GM18499 (cell line): ENCODE results near the gene SYNPO2.
A peak's percentile ranks its signal among the peaks of the same experiment; 100 is the strongest.
"Not testable (repeated sequence)": the region's sequence is repeated elsewhere in the genome, so short reads cannot be mapped to it uniquely, and the experiment has no call there.

Experiments used
- ATAC-seq: cut with Tn5 transposase; IDR thresholded peaks from one replicate; pipeline ENCODE4 v1.9.1; 2021; ENCODE audit warnings: moderate number of reproducible peaks; ENCODE audit not compliant: insufficient read depth, unreplicated experiment

The SYNPO2 gene

GRCh38 chr4:119026662-119027444 lies 138.2 kb downstream of the SYNPO2 start:
- ATAC-seq = no peak

DNA sequence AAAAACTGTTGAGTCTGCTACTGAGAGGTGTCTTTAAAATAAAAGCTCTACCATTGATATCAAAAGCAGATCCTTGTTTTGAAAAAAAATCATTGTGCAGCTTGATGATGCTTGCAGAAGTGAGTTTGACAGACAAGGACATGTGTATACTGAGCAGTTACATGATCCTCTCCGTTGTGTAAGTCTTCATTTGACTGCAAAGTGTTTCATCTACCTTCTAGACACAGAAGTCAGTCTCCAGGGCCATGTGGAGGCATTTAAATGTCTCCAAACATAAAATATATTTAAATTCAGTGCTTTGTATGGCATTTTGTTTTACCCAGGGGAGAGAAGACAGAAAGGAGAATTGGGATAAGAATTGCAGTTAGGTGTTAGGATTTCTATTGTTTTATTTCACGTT lies 139.2 kb downstream of the SYNPO2 start:
- ATAC-seq = no peak

- ATAC-seq = no peak
Observed at GRCh38 chr4:119028296-119028695, 139.6 kb downstream of the SYNPO2 start.

DNA sequence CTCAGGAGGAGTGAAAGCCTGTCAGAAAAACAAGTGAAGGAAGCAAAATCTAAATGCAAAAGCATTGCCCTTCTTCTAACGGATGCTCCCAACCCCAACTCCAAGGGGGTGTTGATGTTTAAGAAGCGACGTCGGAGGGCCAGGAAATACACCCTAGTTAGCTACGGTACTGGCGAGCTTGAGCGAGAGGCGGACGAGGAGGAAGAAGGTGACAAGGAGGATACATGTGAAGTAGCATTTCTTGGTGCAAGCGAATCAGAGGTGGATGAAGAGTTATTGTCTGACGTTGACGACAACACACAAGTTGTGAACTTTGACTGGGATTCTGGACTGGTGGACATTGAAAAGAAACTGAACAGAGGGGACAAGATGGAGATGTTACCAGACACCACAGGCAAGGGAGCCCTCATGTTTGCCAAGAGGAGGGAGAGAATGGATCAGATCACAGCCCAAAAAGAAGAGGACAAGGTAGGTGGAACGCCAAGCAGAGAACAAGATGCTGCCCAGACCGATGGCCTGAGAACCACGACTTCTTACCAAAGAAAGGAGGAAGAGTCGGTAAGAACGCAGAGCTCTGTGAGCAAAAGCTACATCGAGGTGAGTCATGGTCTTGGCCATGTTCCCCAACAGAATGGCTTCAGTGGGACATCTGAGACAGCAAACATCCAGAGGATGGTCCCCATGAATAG lies 141.3 kb downstream of the SYNPO2 start:
- ATAC-seq = no peak

DNA sequence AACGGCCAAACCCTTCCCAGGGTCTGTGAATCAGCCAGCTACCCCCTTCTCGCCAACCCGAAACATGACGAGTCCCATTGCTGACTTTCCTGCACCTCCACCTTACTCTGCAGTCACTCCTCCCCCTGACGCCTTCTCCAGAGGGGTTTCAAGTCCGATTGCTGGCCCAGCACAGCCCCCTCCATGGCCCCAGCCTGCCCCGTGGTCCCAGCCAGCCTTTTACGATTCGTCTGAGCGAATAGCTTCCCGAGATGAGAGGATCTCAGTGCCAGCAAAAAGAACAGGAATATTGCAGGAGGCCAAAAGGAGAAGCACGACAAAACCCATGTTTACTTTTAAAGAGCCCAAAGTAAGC lies 141.9 kb downstream of the SYNPO2 start:
- no peak for ATAC-seq

DNA sequence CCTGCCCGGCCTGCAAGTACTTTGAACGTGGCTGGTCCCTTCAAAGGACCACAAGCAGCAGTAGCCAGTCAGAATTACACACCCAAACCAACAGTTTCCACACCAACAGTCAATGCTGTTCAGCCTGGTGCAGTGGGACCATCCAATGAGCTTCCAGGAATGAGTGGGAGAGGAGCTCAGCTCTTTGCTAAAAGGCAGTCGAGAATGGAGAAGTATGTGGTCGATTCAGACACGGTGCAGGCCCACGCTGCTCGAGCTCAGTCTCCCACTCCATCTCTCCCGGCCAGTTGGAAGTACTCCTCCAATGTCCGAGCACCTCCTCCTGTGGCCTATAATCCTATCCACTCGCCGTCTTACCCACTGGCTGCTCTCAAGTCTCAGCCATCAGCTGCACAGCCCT lies 142.6 kb downstream of the SYNPO2 start:
- ATAC-seq = no peak

DNA sequence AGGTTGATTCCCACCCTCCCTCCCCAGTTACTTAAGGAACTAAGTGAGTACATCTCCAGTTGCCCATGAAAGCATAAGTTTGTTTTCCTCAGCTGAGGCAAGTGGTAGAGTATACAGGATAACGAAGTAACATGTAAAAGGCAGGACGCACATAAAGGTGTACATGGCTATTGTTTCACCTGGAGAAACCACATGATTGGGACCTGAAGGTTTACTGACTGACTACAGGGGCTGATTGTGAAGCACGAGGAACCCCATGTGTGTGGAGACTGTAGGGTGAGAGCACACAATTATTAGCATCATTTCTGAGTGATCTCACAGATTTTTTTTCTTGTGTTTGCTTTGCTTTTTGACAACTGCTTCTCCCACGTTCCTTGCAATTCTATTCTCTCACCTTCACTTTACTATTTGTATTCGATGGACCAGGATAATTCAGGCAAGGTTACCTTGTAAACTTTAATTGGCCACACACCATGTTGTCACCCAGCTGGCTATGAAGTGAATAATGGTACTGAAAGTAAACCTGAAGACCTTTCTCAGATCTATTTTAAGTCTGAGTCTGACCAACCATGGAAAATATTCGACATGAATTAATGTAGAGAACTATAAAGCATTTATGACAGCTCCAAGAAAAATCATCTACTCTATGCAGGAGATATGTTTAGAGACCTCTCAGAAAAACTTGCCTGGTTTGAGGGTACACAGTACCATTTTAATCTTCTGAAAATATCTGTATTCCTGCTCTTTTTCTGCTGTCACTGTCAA lies 144.4 kb downstream of the SYNPO2 start:
- ATAC-seq = no peak

DNA sequence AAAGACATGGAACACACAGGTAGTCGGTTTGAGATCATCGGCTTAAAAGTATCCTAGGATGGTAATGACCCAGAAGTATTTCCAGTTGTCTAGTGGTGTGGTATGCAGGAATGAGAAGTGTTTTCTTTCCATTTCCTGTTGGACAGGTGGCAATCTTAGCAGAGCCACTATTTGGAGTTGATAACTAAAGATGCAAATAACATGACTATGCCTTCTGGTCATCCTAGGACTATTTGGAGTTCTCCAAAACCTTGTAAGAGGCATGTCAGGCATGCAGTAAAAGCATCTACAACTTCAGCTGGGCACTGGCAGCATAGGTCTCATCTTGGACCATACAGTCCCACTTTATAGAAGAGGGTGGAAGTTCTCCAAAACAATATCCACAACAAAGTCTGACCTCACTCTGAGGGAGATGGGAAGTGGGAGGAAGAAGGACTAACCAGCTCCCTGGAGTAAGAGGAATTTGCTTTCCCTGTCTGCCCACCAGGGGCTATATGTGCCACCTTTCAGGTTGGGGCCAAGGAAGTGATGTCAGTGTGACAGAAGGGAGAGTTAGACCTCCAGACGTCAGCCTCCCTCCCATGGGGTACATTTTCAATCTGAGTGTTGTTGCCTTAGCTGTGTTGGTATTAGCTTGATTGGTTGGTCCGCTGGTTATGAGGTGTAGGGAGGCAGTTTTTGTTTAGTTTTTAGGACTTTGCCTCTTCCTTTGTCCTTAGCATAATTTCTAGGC lies 145.8 kb downstream of the SYNPO2 start:
- no peak for ATAC-seq

DNA sequence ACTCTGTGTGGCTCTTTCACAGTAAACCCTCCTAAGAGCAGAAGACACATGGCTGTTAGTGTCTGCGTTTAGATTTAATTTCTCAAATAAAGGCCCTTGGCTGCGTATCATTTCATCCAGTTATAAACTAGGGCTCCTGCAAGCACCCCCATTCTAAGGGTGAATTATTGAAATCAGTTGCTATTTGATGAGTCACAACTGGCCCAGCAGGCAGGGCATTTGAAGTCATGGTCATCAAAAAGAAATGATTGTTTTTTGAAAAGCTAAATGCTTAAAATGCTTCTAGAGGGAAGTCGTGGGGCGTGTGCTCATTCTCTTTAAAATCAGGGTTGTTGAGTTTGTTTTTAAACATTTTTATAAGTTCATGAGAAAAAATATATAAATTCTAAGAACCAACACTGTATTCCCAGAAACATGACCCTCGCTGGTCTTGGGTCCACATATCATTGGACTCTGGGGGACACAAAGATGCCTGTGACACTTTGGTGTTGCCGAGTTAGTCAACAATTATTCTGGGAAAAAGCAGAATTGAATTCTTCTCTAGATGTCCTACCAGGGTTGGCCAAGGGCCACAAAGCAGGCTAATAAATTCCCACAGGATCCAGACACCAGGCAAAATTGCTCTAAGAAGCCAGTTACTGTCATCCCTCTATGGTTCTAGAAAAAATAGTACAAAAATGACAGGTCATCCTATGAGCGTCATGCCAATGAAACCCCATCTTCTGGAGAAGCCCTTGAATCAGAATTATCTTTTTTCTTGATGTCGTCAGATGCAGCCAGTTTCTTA lies 147.5 kb downstream of the SYNPO2 start:
- ATAC-seq = no peak

DNA sequence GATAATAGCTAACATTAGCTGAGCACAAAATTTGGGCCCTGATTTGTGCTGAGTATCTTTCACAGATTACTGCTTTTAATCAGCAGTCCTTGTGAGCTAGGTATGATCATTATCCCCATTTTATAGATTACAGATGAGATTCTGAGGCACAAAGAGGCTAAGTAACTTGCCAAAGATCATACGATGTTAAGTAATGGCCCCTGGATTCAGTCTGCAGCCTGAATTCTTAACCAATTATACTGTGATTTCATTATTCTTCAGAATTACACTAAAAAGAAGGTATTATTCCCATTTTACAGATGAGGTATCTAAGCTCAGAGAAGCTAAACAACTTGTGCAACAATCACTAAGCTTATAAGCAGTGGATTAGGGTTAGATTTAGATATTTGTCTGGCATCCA lies 149.1 kb downstream of the SYNPO2 start:
- ATAC-seq = no peak

DNA sequence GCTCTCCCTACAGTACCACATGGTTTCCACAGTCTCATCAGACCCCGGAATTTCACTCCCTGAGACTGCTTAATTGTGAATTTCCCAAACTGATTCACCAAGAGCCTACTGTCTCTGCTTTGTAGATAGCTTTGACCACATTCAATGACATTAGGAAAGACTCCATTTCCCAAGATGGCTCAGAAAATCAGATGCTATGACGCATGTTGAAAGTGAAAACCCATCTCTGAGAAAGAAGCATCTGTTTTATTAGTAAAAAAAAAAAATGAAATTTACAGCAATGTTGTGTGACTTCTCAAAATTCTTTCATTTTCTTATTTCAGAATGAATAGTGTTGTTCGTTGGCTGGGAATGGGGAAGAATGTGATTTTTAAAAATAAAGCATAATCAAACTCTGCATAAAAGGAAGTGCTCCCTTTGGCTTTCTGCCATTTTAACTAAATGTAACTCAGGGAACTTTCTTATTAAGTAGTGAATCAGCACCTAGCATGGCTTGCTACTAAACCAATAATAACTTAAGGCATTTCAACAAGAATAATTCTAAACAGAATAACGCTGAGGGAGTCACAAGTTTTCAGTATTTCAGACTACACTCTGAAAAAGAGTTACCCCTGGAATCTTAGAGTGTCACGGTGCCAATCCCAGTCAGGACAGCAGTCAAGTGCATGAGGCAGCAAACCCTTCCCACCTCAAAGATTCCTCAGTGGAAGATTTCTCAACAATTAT lies 149.6 kb downstream of the SYNPO2 start:
- peak; percentile 39 for ATAC-seq

DNA sequence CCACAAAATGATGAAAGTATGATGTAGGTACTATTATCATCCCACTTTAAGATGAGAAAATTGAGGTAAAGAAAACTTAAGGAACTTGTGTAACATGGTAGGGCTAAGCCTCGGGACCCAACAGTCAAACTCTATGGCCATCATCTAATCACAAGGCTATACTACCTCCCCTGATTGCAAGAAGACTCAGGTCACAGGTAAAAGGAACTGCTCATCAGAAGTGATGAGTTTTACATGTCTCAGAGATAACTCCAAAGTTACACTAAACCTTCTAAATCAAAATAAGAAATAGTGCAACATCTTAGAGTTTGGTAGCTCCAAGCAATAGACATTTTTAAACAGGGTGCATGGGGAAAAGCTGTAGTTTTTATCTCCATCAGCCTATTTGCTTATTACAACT lies 150.5 kb downstream of the SYNPO2 start:
- ATAC-seq = no peak

DNA sequence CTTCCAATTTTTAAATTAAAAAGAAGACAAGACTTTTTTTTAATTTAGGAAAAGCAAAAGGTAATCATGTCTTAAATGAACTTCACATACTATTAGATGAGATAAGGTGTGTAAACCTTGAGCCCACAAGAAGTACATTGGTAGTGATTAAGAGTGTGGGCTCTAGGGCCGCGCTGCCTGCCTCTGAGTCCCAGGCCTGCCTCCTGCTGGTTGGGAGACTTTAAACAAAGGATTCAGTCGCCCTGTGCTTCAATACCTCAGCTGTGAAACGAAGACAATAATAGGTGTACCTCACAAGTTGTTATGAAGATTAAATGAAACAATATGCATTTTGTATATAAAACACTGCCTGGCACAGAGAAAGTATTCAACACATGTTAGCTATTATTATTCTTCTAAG lies 151.1 kb downstream of the SYNPO2 start:
- no peak for ATAC-seq

- ATAC-seq = no peak
Observed at GRCh38 chr4:119040261-119040660, 151.6 kb downstream of the SYNPO2 start.

- ATAC-seq = no peak
Observed at GRCh38 chr4:119040694-119041185, 152.1 kb downstream of the SYNPO2 start.

GRCh38 chr4:119041396-119041795 lies 152.7 kb downstream of the SYNPO2 start:
- ATAC-seq = no peak

DNA sequence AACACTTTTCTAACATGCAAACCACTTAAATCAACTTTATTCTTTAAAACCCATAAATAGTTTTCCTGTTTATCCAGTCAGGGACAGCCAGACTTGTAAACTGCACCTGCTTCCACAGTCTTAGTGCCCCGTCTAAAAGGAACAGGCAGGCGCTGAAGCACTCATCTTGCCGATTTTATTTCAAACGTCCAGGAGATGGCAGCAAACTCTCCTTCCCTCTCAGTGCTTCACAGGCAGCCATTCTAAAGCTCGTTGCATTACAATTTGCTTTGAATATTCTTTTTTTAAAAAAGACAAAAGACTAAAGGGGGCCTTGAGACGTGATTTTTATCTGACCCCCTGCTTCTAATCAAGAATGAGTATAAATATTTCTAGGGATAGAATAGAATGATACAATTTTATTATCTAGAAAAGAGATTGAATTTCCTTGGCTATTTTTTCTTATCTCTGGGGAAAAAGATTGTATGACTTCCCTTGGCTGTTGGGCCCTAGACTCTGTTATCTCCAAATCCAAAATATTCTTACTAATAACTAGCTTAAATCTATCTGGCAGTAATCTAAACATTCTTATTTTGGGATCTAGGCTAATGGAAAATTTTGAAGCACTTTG lies 153.4 kb downstream of the SYNPO2 start:
- peak; percentile 77 for ATAC-seq

- ATAC-seq = no peak
Observed at GRCh38 chr4:119046263-119046662, 157.6 kb downstream of the SYNPO2 start.

- not testable (repeated sequence) for ATAC-seq
Observed at GRCh38 chr4:119047059-119047458, 158.4 kb downstream of the SYNPO2 start.
